Ishikawa (cell line): ENCODE measurements around the gene IQSEC3.

Experiments
- CEBPB ChIP-seq: IDR thresholded peaks from 2 replicates; pipeline ENCODE4 v1.6.1; 2012
- CREB1 ChIP-seq: IDR thresholded peaks from 2 replicates; pipeline ENCODE4 v1.6.1; 2012; ENCODE audit warnings: low read depth
- EGR1 ChIP-seq: IDR thresholded peaks from 2 replicates; pipeline ENCODE4 v1.6.1; 2012
- EP300 ChIP-seq: IDR thresholded peaks from 2 replicates; pipeline ENCODE4 v1.6.1; 2012; ENCODE audit warnings: borderline replicate concordance
- FOXM1 ChIP-seq: IDR thresholded peaks from 2 replicates; pipeline ENCODE4 v1.6.1; 2012; ENCODE audit warnings: low read depth, borderline replicate concordance
- MAX ChIP-seq: IDR thresholded peaks from 2 replicates; pipeline ENCODE4 v1.6.1; 2012
- NFIC ChIP-seq: IDR thresholded peaks from 2 replicates; pipeline ENCODE4 v1.6.1; 2012
- RAD21 ChIP-seq: IDR thresholded peaks from 2 replicates; pipeline ENCODE4 v1.6.1; 2012; ENCODE audit warnings: low read depth
- REST ChIP-seq: IDR thresholded peaks from 2 replicates; pipeline ENCODE4 v1.6.1; 2012; ENCODE audit warnings: low read depth, mild to moderate bottlenecking
- TAF1 ChIP-seq: IDR thresholded peaks from 2 replicates; pipeline ENCODE4 v1.6.1; 2012; ENCODE audit warnings: low read depth, mild to moderate bottlenecking
- TCF12 ChIP-seq: IDR thresholded peaks from 2 replicates; pipeline ENCODE4 v1.6.1; 2012; ENCODE audit warnings: low read depth
- TEAD4 ChIP-seq: IDR thresholded peaks from 2 replicates; pipeline ENCODE4 v1.6.1; 2012
- USF1 ChIP-seq: IDR thresholded peaks from 2 replicates; pipeline ENCODE4 v1.6.1; 2012
- YY1 ChIP-seq: IDR thresholded peaks from 2 replicates; pipeline ENCODE4 v1.6.1; 2012; ENCODE audit warnings: low read depth
- ZBTB7A ChIP-seq: IDR thresholded peaks from 2 replicates; pipeline ENCODE4 v1.6.1; 2012; ENCODE audit warnings: low read depth

IQSEC3 gene

GRCh38 chr12:53735-54730 is 12.5 kb upstream of the IQSEC3 start:
- TF ChIP-seq EP300 = no peak
- no peak for TF ChIP-seq CREB1
- TF ChIP-seq ZBTB7A = no peak
- TF ChIP-seq TAF1 = no peak
- TF ChIP-seq TCF12 = no peak
- TF ChIP-seq FOXM1 = no peak
- no peak for TF ChIP-seq MAX
- no peak for TF ChIP-seq RAD21
- no peak for TF ChIP-seq REST
- no peak for TF ChIP-seq TEAD4
- no peak for TF ChIP-seq EGR1
- TF ChIP-seq USF1 = no peak

- TF ChIP-seq MAX (no peak), TAF1 (no peak), USF1 (no peak), FOXM1 (no peak), EGR1 (no peak), EP300 (no peak), TCF12 (no peak), CEBPB (no peak), ZBTB7A (no peak), NFIC (no peak), REST (no peak), RAD21 (no peak), YY1 (no peak), CREB1 (no peak), TEAD4 (no peak)
Measured at GRCh38 chr12:54750-55535, 11.6 kb upstream of the IQSEC3 start.

GRCh38 chr12:56683-57346 is 9.8 kb upstream of the IQSEC3 start:
- TF ChIP-seq USF1 (no peak), CREB1 (no peak), TAF1 (no peak), EGR1 (no peak), NFIC (no peak), EP300 (no peak), TEAD4 (no peak), CEBPB (no peak), FOXM1 (no peak), YY1 (no peak), REST (no peak), TCF12 (no peak), MAX (no peak), ZBTB7A (no peak), RAD21 (no peak)
